KOPT-K1 (cell line): ENCODE measurements around the gene MAGEB2.
"Not testable (repeated sequence)": the region's sequence is repeated elsewhere in the genome, so short reads cannot be mapped to it uniquely, and the experiment has no call there.

Experiments
- H3K27ac ChIP-seq: fragments of 200-600 bp; sonication (generic); 2 replicates; pipeline ENCODE4 v1.5.1; 2016; ENCODE audit warnings: antibody characterized with exemption, mild to moderate bottlenecking, low read depth, low read length; ENCODE audit not compliant: poor library complexity, severe bottlenecking
- H3K36me3 ChIP-seq: fragments of 200-600 bp; sonication (generic); 2 replicates; pipeline ENCODE4 v1.5.1; 2017; ENCODE audit warnings: antibody characterized with exemption, mild to moderate bottlenecking, low read length, moderate library complexity; ENCODE audit not compliant: insufficient read depth
- H3K9me3 ChIP-seq: fragments of 200-600 bp; sonication (generic); 2 replicates; pipeline ENCODE4 v1.5.1; 2017; ENCODE audit warnings: antibody characterized with exemption, low read length, mild to moderate bottlenecking; ENCODE audit not compliant: insufficient read depth, poor library complexity, severe bottlenecking

MAGEB2 gene

DNA sequence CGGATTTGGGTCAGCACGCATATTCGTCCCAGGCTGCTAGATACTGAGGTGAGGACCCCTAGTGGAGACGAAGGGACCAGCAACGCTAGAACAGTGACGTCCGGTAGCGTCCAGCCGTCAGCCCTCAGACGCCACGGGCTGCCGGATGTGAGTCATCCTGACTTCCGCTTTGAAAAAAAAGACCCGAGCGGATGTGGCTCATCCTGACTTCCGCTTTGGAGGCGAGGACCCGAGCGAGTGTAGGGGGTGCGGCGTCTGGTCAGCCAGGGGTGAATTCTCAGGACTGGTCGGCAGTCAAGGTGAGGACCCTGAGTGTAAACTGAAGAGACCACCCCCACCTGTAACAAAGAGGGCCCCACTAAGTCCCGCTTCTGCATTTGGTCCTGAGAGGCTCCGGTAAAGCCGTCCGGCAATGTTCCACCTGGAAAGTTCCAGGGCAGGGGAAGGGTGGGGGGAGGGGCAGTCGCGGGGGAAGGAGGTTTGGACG is at the start of gene MAGEB2:
Gene MAGEB2, plus strand, starts transcription at position 207 of the 487 bp plus-strand sequence. CDS start 3,018 bp downstream, outside the sequence.
- Histone ChIP-seq H3K27ac (no peak within 1 kb of the TSS), H3K36me3 (no peaks in the 10 kb centered on the region), H3K9me3 (no peaks in the 10 kb centered on the region)

DNA sequence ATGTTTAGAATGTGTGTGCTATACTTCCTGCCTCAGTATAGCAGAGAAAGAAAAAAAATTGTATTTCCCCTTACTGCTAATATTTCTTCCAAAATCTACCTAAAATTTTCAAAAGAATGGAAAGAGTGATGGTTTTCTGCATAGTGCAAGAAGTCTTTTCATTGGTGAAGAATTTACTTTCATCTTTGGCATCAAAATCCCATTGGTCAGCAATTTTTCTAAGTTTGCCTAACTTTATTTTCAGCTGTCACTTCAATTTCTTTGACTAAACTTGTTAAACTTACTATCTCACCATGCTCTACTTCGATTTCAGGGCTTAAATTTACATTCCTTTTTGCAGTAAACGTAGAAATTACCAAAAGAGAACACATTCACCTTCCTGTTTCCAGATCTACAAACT is 44.5 kb upstream of the MAGEB2 start:
- H3K36me3 ChIP-seq = no peaks in the 10 kb centered on the region
- H3K9me3 ChIP-seq = no peaks in the 10 kb centered on the region
- no peak overlapping the region for H3K27ac ChIP-seq

DNA sequence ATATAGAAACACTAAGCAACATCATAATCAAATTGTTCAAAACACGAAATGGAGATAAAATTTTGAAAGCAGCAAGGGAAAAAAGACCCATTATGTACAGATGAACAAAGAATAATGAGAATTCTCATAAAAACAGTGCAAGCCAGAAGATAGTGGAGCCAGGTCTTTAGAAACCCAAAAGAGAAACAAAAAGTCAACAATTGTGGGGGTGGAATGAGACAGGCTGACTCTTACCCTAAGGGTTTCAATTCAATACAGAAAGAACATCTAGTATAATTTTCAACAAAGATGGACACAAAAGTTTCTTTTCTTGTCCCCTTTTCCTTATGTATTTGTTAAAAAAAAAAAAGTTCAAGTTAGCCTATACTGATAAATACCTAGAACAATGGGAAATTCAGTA is 34.0 kb upstream of the MAGEB2 start:
- Histone ChIP-seq H3K36me3 (no peaks in the 10 kb centered on the region), H3K9me3 (no peaks in the 10 kb centered on the region), H3K27ac (no peak overlapping the region)

DNA sequence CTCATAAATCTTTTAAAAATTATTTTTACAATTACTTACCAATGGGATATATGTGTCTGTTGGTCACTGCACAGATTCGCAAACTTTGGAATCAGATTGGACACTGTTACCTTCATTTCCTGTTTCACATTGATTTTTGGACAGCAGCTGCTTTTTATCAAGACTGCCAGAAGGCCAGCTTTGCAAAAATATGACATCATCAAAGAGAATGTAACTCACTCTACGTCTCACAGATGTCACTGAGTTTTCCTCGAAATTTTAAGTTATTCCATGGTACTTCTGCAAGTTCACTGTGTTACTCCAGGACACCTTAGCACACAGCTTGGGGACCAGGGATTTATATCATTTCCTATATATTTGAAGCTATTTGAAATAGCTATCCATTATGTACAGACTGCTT is 31.8 kb upstream of the MAGEB2 start:
- no peak overlapping the region for H3K27ac ChIP-seq
- no peaks in the 10 kb centered on the region for H3K9me3 ChIP-seq
- H3K36me3 ChIP-seq = no peaks in the 10 kb centered on the region

GRCh38 chrX:30190426-30190825 is 24.9 kb upstream of the MAGEB2 start:
- no peaks in the 10 kb centered on the region for H3K9me3 ChIP-seq
- no peaks in the 10 kb centered on the region for H3K36me3 ChIP-seq
- H3K27ac ChIP-seq = no peak overlapping the region

DNA sequence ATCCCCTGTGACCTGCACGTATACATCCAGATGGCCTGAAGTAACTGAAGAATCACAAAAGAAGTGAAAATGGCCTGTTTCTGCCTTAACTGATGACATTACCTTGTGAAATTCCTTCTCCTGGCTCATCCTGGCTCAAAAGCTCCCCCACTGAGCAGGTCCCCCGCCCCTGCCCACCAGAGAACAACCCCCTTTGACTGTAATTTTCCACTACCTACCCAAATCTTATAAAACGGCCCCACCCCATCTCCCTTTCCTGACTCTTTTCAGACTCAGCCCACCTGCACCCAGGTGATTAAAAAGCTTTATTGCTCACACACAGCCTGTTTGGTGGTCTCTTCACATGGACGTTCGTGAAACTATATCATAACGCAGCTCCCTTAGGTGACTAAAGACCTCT is 21.5 kb upstream of the MAGEB2 start:
- not testable (repeated sequence) for H3K27ac ChIP-seq, H3K36me3 ChIP-seq, H3K9me3 ChIP-seq

DNA sequence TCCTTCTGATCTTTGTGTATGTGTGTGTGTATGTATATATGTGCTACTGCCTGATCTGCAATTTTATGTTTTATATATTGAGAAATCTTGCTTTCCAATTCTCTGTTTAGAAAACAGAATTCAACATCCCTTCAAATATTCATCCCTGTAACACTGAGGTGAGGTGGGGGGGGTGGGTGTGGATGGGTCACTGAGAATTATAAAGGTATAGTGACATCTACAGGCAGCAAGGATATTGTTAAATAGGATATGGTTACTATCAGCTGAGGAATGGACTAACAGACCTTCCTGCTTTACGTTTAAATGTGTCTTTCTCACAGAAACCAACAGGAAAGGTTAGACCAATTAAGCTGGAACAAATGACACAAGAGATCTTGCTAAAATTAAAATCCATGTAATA is 19.0 kb upstream of the MAGEB2 start:
- Histone ChIP-seq H3K27ac (no peak overlapping the region), H3K36me3 (no peaks in the 10 kb centered on the region), H3K9me3 (no peaks in the 10 kb centered on the region)

DNA sequence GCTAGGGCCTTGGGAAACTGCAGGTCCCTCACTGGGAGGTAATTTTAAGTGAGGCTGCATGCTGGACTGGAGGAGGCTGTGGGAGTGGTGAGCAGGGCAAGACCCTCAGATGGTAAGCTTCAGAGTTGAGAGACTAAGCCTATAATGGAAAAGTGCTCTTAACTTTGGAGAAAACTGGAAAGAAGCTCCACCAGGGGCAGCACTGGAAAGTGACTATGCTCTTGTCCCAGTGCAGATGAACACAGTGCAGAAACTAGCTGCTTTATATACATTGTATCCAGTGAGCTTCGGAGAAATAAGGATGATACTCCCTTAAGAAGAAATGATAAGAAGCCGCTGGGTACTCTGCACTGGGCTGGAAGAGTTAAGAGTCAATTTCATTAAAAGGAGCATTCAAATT is 3.2 kb upstream of the MAGEB2 start:
- Histone ChIP-seq H3K36me3 (no peaks in the 10 kb centered on the region), H3K27ac (no peak overlapping the region), H3K9me3 (no peaks in the 10 kb centered on the region)

GRCh38 chrX:30217465-30217864 is 2.1 kb downstream of the MAGEB2 start:
- Histone ChIP-seq H3K9me3 (no peaks in the 10 kb centered on the region), H3K36me3 (no peaks in the 10 kb centered on the region)

GRCh38 chrX:30219372-30219771 is 4.0 kb downstream of the MAGEB2 start:
- Histone ChIP-seq H3K36me3 (no peaks in the 10 kb centered on the region), H3K9me3 (no peaks in the 10 kb centered on the region), H3K27ac (no peak overlapping the region)

More at GRCh38 chrX:30217465-30217864, 2.1 kb downstream of the MAGEB2 start:
- no peak overlapping the region for H3K27ac ChIP-seq

DNA sequence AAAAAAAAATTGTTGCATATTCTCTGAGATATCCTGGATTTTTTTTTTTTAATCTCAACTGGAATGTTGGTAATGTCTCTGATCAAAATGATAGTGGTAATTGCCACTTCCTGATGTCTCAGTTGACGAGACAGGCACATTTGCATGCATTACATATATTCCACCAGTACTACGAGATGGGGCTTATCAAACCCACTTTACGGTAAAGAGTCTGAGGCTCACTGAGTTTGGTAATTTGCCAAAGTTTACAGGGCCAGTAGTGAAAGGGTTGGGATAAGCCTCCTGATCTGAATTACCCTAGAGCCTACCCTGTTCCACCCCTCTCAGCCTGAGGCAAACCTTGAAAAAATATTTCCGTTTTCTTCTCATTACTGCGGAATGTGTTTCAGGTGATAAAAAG is 5.3 kb downstream of the MAGEB2 start:
- H3K27ac ChIP-seq = no peak overlapping the region
- H3K36me3 ChIP-seq = no peaks in the 10 kb centered on the region

DNA sequence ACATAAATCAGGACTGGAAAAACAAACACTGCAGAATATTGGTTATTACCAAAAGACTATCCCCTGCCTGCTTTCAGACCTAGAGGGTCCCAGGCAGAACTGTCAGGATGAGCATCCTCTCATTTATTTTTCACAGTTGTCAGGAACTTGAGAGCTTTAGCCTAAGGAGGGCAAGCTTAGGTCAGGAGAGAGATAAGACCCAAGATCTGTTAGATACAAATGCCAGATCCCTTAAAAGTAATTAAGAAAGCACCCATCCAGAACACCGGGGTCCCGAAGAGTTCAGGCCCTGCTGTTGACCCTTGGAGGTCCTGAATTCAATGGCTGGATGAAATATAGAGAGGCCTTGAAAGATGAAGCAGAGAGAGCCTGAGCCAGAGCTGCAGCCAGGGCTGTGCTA is 9.2 kb downstream of the MAGEB2 start:
- Histone ChIP-seq H3K27ac (no peak overlapping the region), H3K36me3 (no peaks in the 10 kb centered on the region), H3K9me3 (no peaks in the 10 kb centered on the region)

More for the DNA sequence above, 5.3 kb downstream of the MAGEB2 start:
- no peaks in the 10 kb centered on the region for H3K9me3 ChIP-seq

- Histone ChIP-seq H3K9me3 (no peaks in the 10 kb centered on the region), H3K36me3 (no peaks in the 10 kb centered on the region), H3K27ac (no peak overlapping the region)
Observed at GRCh38 chrX:30228526-30228925, 13.2 kb downstream of the MAGEB2 start.

DNA sequence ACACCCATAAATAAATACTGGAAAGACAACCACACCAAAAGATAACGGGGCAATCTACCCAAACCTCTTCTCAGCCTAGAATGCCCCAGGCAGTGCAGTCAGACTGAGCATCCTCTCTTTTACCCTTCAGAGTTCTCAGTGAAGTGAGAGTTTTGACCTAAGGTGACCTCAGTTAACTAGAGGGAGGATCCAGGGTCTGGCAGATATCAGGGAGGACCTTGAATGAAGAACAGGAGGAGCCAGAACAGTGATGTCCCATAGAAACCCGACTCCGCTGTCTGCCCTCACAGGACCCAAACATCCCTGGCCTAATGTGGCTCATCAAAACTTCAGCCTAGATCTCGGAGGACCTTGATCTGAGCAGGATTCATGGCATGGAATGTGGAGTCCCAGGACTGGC is 15.0 kb downstream of the MAGEB2 start, which contains the start of gene MAGEB3:
Gene MAGEB3, plus strand, starts transcription at position 263 of the 400 bp plus-strand sequence. CDS start 5,268 bp downstream, outside the sequence.
- Histone ChIP-seq H3K9me3 (no peaks in the 10 kb centered on the region), H3K27ac (no peak within 1 kb of the TSS), H3K36me3 (no peaks in the 10 kb centered on the region)

DNA sequence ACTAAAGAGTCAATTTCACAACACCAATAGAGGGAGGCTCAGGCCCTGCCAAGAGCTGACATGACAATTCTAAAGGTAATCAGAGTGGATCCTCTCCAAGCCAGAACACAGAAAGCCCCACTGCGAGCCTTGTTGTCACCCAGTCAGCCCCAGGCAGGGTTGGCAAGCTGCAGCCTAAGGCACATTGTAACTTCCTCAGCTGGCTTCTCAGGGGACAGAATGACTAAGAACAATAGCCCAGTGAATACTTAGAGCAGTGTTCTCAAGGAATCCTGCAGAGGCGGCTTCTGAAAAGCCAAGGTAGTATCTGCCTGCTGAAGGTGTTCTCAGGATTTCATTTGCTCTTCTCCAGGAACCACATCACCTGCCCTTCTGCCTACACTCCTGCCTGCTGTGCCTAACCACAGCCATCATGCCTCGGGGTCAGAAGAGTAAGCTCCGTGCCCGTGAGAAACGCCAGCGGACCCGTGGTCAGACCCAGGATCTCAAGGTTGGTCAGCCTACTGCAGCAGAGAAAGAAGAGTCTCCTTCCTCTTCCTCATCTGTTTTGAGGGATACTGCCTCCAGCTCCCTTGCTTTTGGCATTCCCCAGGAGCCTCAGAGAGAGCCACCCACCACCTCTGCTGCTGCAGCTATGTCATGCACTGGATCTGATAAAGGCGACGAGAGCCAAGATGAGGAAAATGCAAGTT is 26.5 kb downstream of the MAGEB2 start, which contains the start of gene MAGEB4:
Gene MAGEB4, plus strand, starts transcription at position 277 of the 692 bp plus-strand sequence. Its CDS starts 136 bp downstream, at position 413.
- no peak within 1 kb of the TSS for H3K27ac ChIP-seq
- no peaks in the 10 kb centered on the region for H3K36me3 ChIP-seq
- H3K9me3 ChIP-seq = no peaks in the 10 kb centered on the region
